Raji (cell line): ENCODE data around the gene OR4K2.

Experiments used
- POLR2A ChIP-seq: IDR thresholded peaks from 2 replicates; pipeline ENCODE4 v1.6.1; 2011; ENCODE audit warnings: low read depth, low read length, control low read depth; ENCODE audit not compliant: insufficient read depth

The OR4K2 gene

GRCh38 chr14:19874842-19875241 is at the start of gene OR4K2:
TSS of gene OR4K2 (plus strand) at chr14:19875142. CDS start at chr14:19876268, 1,126 bp downstream.
- TF ChIP-seq POLR2A: no peak

GRCh38 chr14:19828314-19828713 is 46.6 kb upstream of the OR4K2 start:
- no peak for TF ChIP-seq POLR2A

- no peak for TF ChIP-seq POLR2A
Measured at GRCh38 chr14:19838433-19838832, 36.5 kb upstream of the OR4K2 start.

- TF ChIP-seq POLR2A: no peak
Measured at GRCh38 chr14:19851365-19851764, 23.6 kb upstream of the OR4K2 start.

GRCh38 chr14:19873178-19873577 is 1.8 kb upstream of the OR4K2 start:
- TF ChIP-seq POLR2A: no peak

- no peak for TF ChIP-seq POLR2A
Measured at GRCh38 chr14:19878029-19878642, 3.2 kb downstream of the OR4K2 start.

GRCh38 chr14:19895282-19895681 is 20.3 kb downstream of the OR4K2 start:
- no peak for TF ChIP-seq POLR2A

GRCh38 chr14:19900999-19901398 is 26.1 kb downstream of the OR4K2 start:
- TF ChIP-seq POLR2A: no peak

GRCh38 chr14:19902409-19902808 is 27.5 kb downstream of the OR4K2 start:
- no peak for TF ChIP-seq POLR2A

GRCh38 chr14:19906665-19907064 is 31.7 kb downstream of the OR4K2 start:
- no peak for TF ChIP-seq POLR2A

- no peak for TF ChIP-seq POLR2A
Measured at GRCh38 chr14:19911114-19911513, 36.2 kb downstream of the OR4K2 start.

GRCh38 chr14:19917243-19917642 is 42.3 kb downstream of the OR4K2 start:
- no peak for TF ChIP-seq POLR2A

GRCh38 chr14:19917955-19918518 is 43.1 kb downstream of the OR4K2 start:
- no peak for TF ChIP-seq POLR2A

- TF ChIP-seq POLR2A: no peak
Measured at GRCh38 chr14:19918553-19919264, 43.8 kb downstream of the OR4K2 start.

- no peak for TF ChIP-seq POLR2A
Measured at GRCh38 chr14:19920021-19920657, 45.2 kb downstream of the OR4K2 start, which contains the start of gene OR4K5. TSS of gene OR4K5 (plus strand) at chr14:19920607. CDS start at chr14:19920607, 0 bp downstream.

GRCh38 chr14:19930617-19931016 is 55.7 kb downstream of the OR4K2 start, which contains the start of gene OR4K1:
TSS of gene OR4K1 (plus strand) at chr14:19930917. CDS start at chr14:19935667, 4,750 bp downstream.
- no peak for TF ChIP-seq POLR2A
